ENCODE measurements around the gene CLNK. TPM values are rescaled to one million over a fixed set of nuclear protein-coding genes. Genes with fewer than 3 reads are reported as not detected.

Gene CLNK
- total RNA-seq, 2 donors from 2014 or later, result not detected

GRCh38 chr4:10732235-10732913 lies 47.8 kb upstream of the CLNK start:
- H3K36me3 ChIP-seq (ENCODE audit: control insufficient read depth, insufficient read depth, low read length), result no peaks in the 10 kb centered on the region
- Mint-ChIP-seq H3K36me3 (ENCODE audit: low read depth) (no peaks in the 10 kb centered on the region), H3K27me3 (ENCODE audit: insufficient read depth) (no peaks in the 10 kb centered on the region), H3K27ac (no peak overlapping the region), H3K4me1 (peaks cover 17% of the 10 kb centered on the region), H3K9me3 (no peaks in the 10 kb centered on the region), H3K4me3 (no peak overlapping the region)
- WGBS, 2 experiments (ENCODE audit: insufficient coverage in 1 of 2, insufficient read length in 1 of 2), result 75 to 81% methylated on average over 1 to 2 of the region's 3 CpGs
- no peaks in the 10 kb centered on the region for H3K27me3 ChIP-seq (ENCODE audit: control insufficient read depth, insufficient read depth, low read length, poor library complexity, severe bottlenecking)
- DNase-seq, result no peak
- H3K4me1 ChIP-seq (ENCODE audit: control insufficient read depth, insufficient read depth, low read length), result no peaks in the 10 kb centered on the region
- no peak overlapping the region for H3K27ac ChIP-seq (ENCODE audit: low read depth, low read length)
- H3K9ac ChIP-seq (ENCODE audit: extremely low read depth, low read length, poor library complexity, severe bottlenecking), result no peak overlapping the region
- H3K4me3 ChIP-seq (ENCODE audit: low read length), result no peak overlapping the region
- no peak for TF ChIP-seq CTCF (conservative IDR thresholded peaks at IDR 0.05)
- H3K9me3 ChIP-seq (ENCODE audit: control insufficient read depth, low read length), result no peaks in the 10 kb centered on the region

GRCh38 chr4:10731690-10732089 lies 47.1 kb upstream of the CLNK start:
- H3K27ac Mint-ChIP-seq, result no peak overlapping the region
- no peaks in the 10 kb centered on the region for H3K4me1 ChIP-seq (ENCODE audit: control insufficient read depth, insufficient read depth, low read length)
- H3K36me3 ChIP-seq (ENCODE audit: control insufficient read depth, insufficient read depth, low read length), result no peaks in the 10 kb centered on the region
- no peaks in the 10 kb centered on the region for H3K27me3 ChIP-seq (ENCODE audit: control insufficient read depth, insufficient read depth, low read length, poor library complexity, severe bottlenecking)
- no peak overlapping the region for H3K4me3 ChIP-seq (ENCODE audit: low read length)
- 90 to 100% methylated on average over 2 to 3 of the region's 3 CpGs for WGBS, 2 experiments (ENCODE audit: insufficient coverage in 1 of 2, insufficient read length in 1 of 2)
- no peak for TF ChIP-seq CTCF (conservative IDR thresholded peaks at IDR 0.05)
- H3K4me3 Mint-ChIP-seq, result no peak overlapping the region
- H3K27me3 Mint-ChIP-seq (ENCODE audit: insufficient read depth), result no peaks in the 10 kb centered on the region
- H3K4me1 Mint-ChIP-seq, result peaks cover 17% of the 10 kb centered on the region
- no peak overlapping the region for H3K27ac ChIP-seq (ENCODE audit: low read depth, low read length)
- H3K9me3 Mint-ChIP-seq, result no peaks in the 10 kb centered on the region
- H3K9me3 ChIP-seq (ENCODE audit: control insufficient read depth, low read length), result no peaks in the 10 kb centered on the region
- H3K36me3 Mint-ChIP-seq (ENCODE audit: low read depth), result no peaks in the 10 kb centered on the region
- H3K9ac ChIP-seq (ENCODE audit: extremely low read depth, low read length, poor library complexity, severe bottlenecking), result no peak overlapping the region
- no peak for DNase-seq

GRCh38 chr4:10731162-10731561 lies 46.6 kb upstream of the CLNK start:
- H3K4me1 ChIP-seq (ENCODE audit: control insufficient read depth, insufficient read depth, low read length), result no peaks in the 10 kb centered on the region
- no peak overlapping the region for H3K27ac ChIP-seq (ENCODE audit: low read depth, low read length)
- no peak overlapping the region for H3K4me3 ChIP-seq (ENCODE audit: low read length)
- no peak for TF ChIP-seq CTCF (conservative IDR thresholded peaks at IDR 0.05)
- H3K36me3 ChIP-seq (ENCODE audit: control insufficient read depth, insufficient read depth, low read length), result no peaks in the 10 kb centered on the region
- DNase-seq, result no peak
- H3K4me3 Mint-ChIP-seq, result no peak overlapping the region
- peaks cover 17% of the 10 kb centered on the region for H3K4me1 Mint-ChIP-seq
- WGBS, 2 experiments (ENCODE audit: insufficient coverage in 1 of 2, insufficient read length in 1 of 2), result 93 to 94% methylated on average over 3 to 4 of the region's 4 CpGs
- H3K27me3 Mint-ChIP-seq (ENCODE audit: insufficient read depth), result no peaks in the 10 kb centered on the region
- no peak overlapping the region for H3K9ac ChIP-seq (ENCODE audit: extremely low read depth, low read length, poor library complexity, severe bottlenecking)
- H3K27ac Mint-ChIP-seq, result no peak overlapping the region
- no peaks in the 10 kb centered on the region for H3K9me3 Mint-ChIP-seq
- H3K36me3 Mint-ChIP-seq (ENCODE audit: low read depth), result no peaks in the 10 kb centered on the region
- no peaks in the 10 kb centered on the region for H3K27me3 ChIP-seq (ENCODE audit: control insufficient read depth, insufficient read depth, low read length, poor library complexity, severe bottlenecking)
- H3K9me3 ChIP-seq (ENCODE audit: control insufficient read depth, low read length), result no peaks in the 10 kb centered on the region
